Hepatocyte (in vitro differentiated cells): ENCODE data around the gene FOCAD. TPM values are rescaled to one million over a fixed set of nuclear protein-coding genes. Genes with fewer than 3 reads are reported as not detected.
A peak's percentile ranks its signal among the peaks of the same experiment; 100 is the strongest.

Experiments used
- DNase-seq: peaks from one replicate; pipeline ENCODE4 v3.0.0-alpha.2; 2016; ENCODE audit warnings: low spot score
- H2AFZ ChIP-seq: fragments of 200-600 bp; sonication (generic); 2 replicates; pipeline ENCODE4 v1.6.0; 2016; ENCODE audit warnings: antibody characterized with exemption, mild to moderate bottlenecking
- H3K27ac ChIP-seq: fragments of 200-600 bp; sonication (generic); 2 replicates; pipeline ENCODE4 v1.5.1; 2016; ENCODE audit warnings: mild to moderate bottlenecking
- H3K27me3 ChIP-seq: fragments of 200-600 bp; sonication (generic); 2 replicates; pipeline ENCODE4 v1.6.1; 2016
- H3K36me3 ChIP-seq: fragments of 200-600 bp; sonication (generic); replicated peaks from 2 replicates; pipeline ENCODE4 v1.5.1; 2016; ENCODE audit warnings: low read depth; ENCODE audit not compliant: insufficient read depth
- H3K4me1 ChIP-seq: fragments of 200-600 bp; sonication (generic); 2 replicates; pipeline ENCODE4 v1.5.1; 2016; ENCODE audit warnings: mild to moderate bottlenecking, moderate library complexity; ENCODE audit not compliant: insufficient read depth
- H3K4me2 ChIP-seq: fragments of 200-600 bp; sonication (generic); 2 replicates; pipeline ENCODE4 v1.6.0; 2016
- H3K4me3 ChIP-seq: fragments of 200-600 bp; sonication (generic); 2 replicates; pipeline ENCODE4 v1.5.1; 2016; ENCODE audit warnings: mild to moderate bottlenecking
- H3K79me2 ChIP-seq: fragments of 200-600 bp; sonication (generic); 2 replicates; pipeline ENCODE4 v1.6.0; 2017; ENCODE audit warnings: mild to moderate bottlenecking
- H3K9me2 ChIP-seq: fragments of 200-600 bp; sonication (generic); replicated peaks from 2 replicates; pipeline ENCODE4 v1.6.0; 2017; ENCODE audit warnings: mild to moderate bottlenecking; ENCODE audit not compliant: insufficient read depth
- H3K9me3 ChIP-seq: fragments of 200-600 bp; sonication (generic); 2 replicates; pipeline ENCODE4 v1.5.1; 2016; ENCODE audit warnings: low read depth, mild to moderate bottlenecking
- H4K20me1 ChIP-seq: fragments of 200-600 bp; sonication (generic); 2 replicates; pipeline ENCODE4 v1.6.0; 2016; ENCODE audit warnings: mild to moderate bottlenecking; ENCODE audit not compliant: insufficient read depth, poor library complexity, severe bottlenecking
- EZH2 ChIP-seq: fragments of 200-600 bp; sonication (generic); IDR thresholded peaks from 2 replicates; pipeline ENCODE4 v1.6.1; 2016; ENCODE audit warnings: antibody characterized with exemption, mild to moderate bottlenecking, borderline replicate concordance
- EZH2phosphoT487 ChIP-seq: fragments of 200-600 bp; sonication (generic); IDR thresholded peaks from one replicate; pipeline ENCODE4 v1.6.1; 2018; ENCODE audit warnings: antibody characterized with exemption, mild to moderate bottlenecking, low read depth, moderate library complexity; ENCODE audit not compliant: unreplicated experiment, severe bottlenecking
- WGBS: methylation state at CpG from one replicate; pipeline ENCODE4 v1.1.6; 2016; ENCODE audit warnings: low lambda C conversion rate; ENCODE audit errors: missing lambda C conversion rate; 5-methylcytosine and 5-hydroxymethylcytosine counted together
- polyA plus RNA-seq: library from polyadenylated mRNA; unstranded; fragments of >200 nt; fragmentation: Nextera tagmentation; extraction: Ambion mirVana; gene quantifications from 2 replicates; pipeline ENCODE4 v1.2.1, GENCODE V29; 2016
- total RNA-seq: library from RNA; depleted of rRNA; stranded (reverse); fragments of >200 nt; gene quantifications from 2 replicates; pipeline ENCODE4 v1.2.3, GENCODE V29; 2014
- TF ChIP-seq, protein P1 (sequence below): fragments of 200-600 bp; sonication (generic); IDR thresholded peaks from 2 replicates; pipeline ENCODE4 v1.5.1; 2016; ENCODE audit warnings: antibody characterized with exemption, mild to moderate bottlenecking; ENCODE audit not compliant: poor library complexity

FOCAD gene
- total and polyA plus RNA-seq, 2 experiments from 2014 or later: 21.7 to 54.1 TPM

GRCh38 chr9:20742833-20743232 is 58.8 kb downstream of the FOCAD start:
- DNase-seq: no peak
- no peaks in the 10 kb centered on the region for H3K79me2 ChIP-seq
- H3K9me2 ChIP-seq: no peaks in the 10 kb centered on the region
- no peaks in the 10 kb centered on the region for H4K20me1 ChIP-seq
- H3K36me3 ChIP-seq: no peaks in the 10 kb centered on the region
- no peaks in the 10 kb centered on the region for H3K9me3 ChIP-seq
- H3K4me3 ChIP-seq: no peak overlapping the region
- H3K4me1 ChIP-seq: no peaks in the 10 kb centered on the region
- 87% methylated on average over 3 of the region's 3 CpGs for WGBS
- H3K27me3 ChIP-seq: no peaks in the 10 kb centered on the region
- H3K27ac ChIP-seq: no peak overlapping the region
- H3K4me2 ChIP-seq: no peak overlapping the region
- H2AFZ ChIP-seq: no peak overlapping the region
- TF ChIP-seq, protein P1, sequence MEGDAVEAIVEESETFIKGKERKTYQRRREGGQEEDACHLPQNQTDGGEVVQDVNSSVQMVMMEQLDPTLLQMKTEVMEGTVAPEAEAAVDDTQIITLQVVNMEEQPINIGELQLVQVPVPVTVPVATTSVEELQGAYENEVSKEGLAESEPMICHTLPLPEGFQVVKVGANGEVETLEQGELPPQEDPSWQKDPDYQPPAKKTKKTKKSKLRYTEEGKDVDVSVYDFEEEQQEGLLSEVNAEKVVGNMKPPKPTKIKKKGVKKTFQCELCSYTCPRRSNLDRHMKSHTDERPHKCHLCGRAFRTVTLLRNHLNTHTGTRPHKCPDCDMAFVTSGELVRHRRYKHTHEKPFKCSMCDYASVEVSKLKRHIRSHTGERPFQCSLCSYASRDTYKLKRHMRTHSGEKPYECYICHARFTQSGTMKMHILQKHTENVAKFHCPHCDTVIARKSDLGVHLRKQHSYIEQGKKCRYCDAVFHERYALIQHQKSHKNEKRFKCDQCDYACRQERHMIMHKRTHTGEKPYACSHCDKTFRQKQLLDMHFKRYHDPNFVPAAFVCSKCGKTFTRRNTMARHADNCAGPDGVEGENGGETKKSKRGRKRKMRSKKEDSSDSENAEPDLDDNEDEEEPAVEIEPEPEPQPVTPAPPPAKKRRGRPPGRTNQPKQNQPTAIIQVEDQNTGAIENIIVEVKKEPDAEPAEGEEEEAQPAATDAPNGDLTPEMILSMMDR: no peak
- TF ChIP-seq EZH2: no peak
- TF ChIP-seq EZH2phosphoT487: no peak

- H3K4me2 ChIP-seq: no peak overlapping the region
- no peaks in the 10 kb centered on the region for H3K9me2 ChIP-seq
- no peak overlapping the region for H3K27ac ChIP-seq
- no peaks in the 10 kb centered on the region for H3K4me1 ChIP-seq
- no peaks in the 10 kb centered on the region for H4K20me1 ChIP-seq
- no peaks in the 10 kb centered on the region for H3K27me3 ChIP-seq
- no peaks in the 10 kb centered on the region for H3K79me2 ChIP-seq
- 60% methylated on average over 2 of the region's 2 CpGs for WGBS
- TF ChIP-seq EZH2 (no peak), EZH2phosphoT487 (no peak)
- TF ChIP-seq, protein P1: no peak
- no peaks in the 10 kb centered on the region for H3K36me3 ChIP-seq
- DNase-seq: peak; percentile 5
- H3K4me3 ChIP-seq: no peak overlapping the region
- H2AFZ ChIP-seq: no peak overlapping the region
- H3K9me3 ChIP-seq: no peaks in the 10 kb centered on the region
Measured at GRCh38 chr9:20744036-20744630, 60.1 kb downstream of the FOCAD start.

DNA sequence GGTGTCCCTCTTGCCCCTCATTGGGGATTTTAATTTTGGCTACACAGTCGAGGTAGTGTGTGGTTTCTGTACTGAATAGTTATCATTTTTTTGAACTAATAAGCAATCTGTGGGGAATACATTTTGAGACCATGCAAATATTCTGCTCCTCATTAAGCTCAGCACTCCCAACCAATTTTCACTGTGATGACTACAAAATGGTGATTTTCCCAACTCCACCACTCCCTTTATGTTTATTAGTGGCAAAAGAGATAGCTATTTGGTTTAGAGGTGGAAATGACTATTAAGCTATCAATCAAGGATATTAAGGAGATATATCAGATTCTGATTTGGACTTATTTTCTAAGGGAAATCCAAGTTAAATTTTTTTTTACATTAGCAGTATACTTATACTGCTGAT is 62.9 kb downstream of the FOCAD start:
- H3K36me3 ChIP-seq: no peaks in the 10 kb centered on the region
- no peaks in the 10 kb centered on the region for H4K20me1 ChIP-seq
- no peaks in the 10 kb centered on the region for H3K79me2 ChIP-seq
- H3K27me3 ChIP-seq: no peaks in the 10 kb centered on the region
- no peak overlapping the region for H3K4me3 ChIP-seq
- WGBS: 88% methylated on average over 1 of the region's 1 CpG
- no peak for DNase-seq
- H3K9me2 ChIP-seq: no peaks in the 10 kb centered on the region
- TF ChIP-seq, protein P1: no peak
- TF ChIP-seq EZH2phosphoT487: no peak
- no peak for TF ChIP-seq EZH2
- no peak overlapping the region for H3K4me2 ChIP-seq
- no peaks in the 10 kb centered on the region for H3K9me3 ChIP-seq
- no peak overlapping the region for H2AFZ ChIP-seq
- no peaks in the 10 kb centered on the region for H3K4me1 ChIP-seq
- no peak overlapping the region for H3K27ac ChIP-seq
